H7 (cell line): ENCODE measurements around the gene RUFY4. TPM values are rescaled to one million over a fixed set of nuclear protein-coding genes. Genes with fewer than 3 reads are reported as not detected.
"Not testable (repeated sequence)": the region's sequence is repeated elsewhere in the genome, so short reads cannot be mapped to it uniquely, and the experiment has no call there.

ENCODE experiments used
- DNase-seq: peaks from one replicate; pipeline ENCODE4 v3.0.0; 2012
- H3K27me3 ChIP-seq: 2 replicates; pipeline ENCODE4 v1.6.0; 2011; ENCODE audit warnings: mild to moderate bottlenecking, low read length; ENCODE audit not compliant: control insufficient read depth, insufficient read depth
- H3K36me3 ChIP-seq: replicated peaks from 2 replicates; pipeline ENCODE4 v1.5.1; 2011; ENCODE audit warnings: low read length; ENCODE audit not compliant: control insufficient read depth, insufficient read depth
- H3K4me3 ChIP-seq: 2 replicates; pipeline ENCODE4 v1.5.1; 2011; ENCODE audit warnings: low read depth, mild to moderate bottlenecking, control low read depth, low read length, moderate library complexity; ENCODE audit not compliant: insufficient read depth
- total RNA-seq: library from RNA; depleted of rRNA; stranded (reverse); fragments of >200 nt; shearing (Covaris generic); gene quantifications from 2 replicates; pipeline ENCODE4 v1.2.3, GENCODE V29; 2014; rRNA removed

The RUFY4 gene
- total RNA-seq, 1 experiment from 2014 or later, result not detected

DNA sequence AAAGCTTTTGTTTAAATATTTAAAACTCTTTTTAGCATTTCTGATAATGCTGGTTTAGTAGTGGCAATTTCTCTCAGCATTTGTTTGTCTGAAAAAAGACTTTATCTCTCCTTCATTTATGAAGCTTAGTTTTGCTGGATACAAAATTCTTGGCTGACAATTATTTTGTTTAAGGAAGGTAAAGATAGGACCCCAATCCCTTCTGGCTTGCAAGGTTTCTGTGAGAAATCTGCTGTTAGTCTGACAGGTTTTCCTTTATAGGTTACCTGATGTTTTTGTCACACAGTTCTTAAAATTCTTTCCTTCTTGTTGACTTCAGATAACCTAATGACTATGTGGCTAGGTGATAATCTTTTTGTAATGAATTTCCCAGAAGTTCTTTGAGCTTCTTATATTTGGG, 53.2 kb downstream of the RUFY4 start:
- H3K27me3 ChIP-seq, DNase-seq, H3K4me3 ChIP-seq, H3K36me3 ChIP-seq: not testable (repeated sequence)

DNA sequence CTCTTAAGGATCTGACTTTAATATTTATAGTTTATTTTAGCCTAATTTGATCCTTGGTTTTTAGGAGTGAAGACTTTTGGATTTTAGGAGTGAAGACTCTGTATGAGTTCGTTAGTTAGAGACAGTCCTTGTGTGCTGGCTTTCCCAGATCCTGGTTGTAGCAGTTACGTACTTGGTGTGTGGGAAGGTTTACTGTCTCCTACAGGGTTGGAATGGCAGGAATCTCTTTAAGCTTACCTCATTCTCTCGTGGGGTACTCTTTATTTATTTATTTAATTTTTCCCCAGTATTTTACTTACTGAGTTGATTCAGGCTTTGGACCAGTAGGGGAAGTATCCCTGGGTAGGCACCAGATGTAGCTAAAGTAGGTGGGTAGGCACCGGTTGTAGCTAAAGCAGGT, 54.9 kb downstream of the RUFY4 start:
- no peak for DNase-seq
- Histone ChIP-seq H3K27me3 (no peaks in the 10 kb centered on the region), H3K4me3 (no peak overlapping the region), H3K36me3 (no peaks in the 10 kb centered on the region)

GRCh38 chr2:218125095-218125494, 56.0 kb downstream of the RUFY4 start:
- Histone ChIP-seq H3K4me3 (no peak overlapping the region), H3K36me3 (no peaks in the 10 kb centered on the region), H3K27me3 (no peaks in the 10 kb centered on the region)
- DNase-seq, result no peak

- Histone ChIP-seq H3K4me3 (no peak within 1 kb of the TSS), H3K36me3 (no peaks in the 10 kb centered on the region), H3K27me3 (no peaks in the 10 kb centered on the region)
- peak; percentile 22 for DNase-seq
These were observed 56.6 kb downstream of the RUFY4 start, which contains the start of gene CXCR2 for GRCh38 chr2:218125626-218126080. CXCR2 (plus strand) TSS chr2:218126028; CDS start chr2:218134802, 8,774 bp downstream.

DNA sequence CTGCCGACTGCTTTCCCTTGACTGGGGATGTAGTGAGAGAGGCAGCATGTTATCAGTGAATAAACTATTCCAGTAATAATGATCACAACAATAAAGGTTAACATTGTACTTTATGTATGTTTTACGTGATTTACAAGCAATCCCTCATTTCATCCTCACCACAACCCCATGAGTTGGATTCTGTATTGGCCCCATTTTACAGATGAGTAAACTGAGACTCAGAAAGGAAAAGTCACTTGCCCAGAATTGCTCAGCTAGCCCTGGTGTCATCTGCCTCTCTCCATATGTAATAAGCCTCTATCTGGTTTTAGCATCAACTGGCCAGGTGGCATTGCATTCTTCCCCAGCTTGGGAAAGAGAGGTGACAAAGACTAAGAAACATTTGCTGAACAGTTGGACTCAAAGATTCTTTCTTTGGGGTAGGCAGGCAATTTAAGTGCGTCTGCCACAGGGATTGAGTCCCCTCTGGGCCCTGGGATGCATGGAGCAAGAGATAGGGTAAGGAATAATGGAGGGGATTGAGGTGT, 58.9 kb downstream of the RUFY4 start:
- H3K36me3 ChIP-seq, result no peaks in the 10 kb centered on the region
- peak; percentile 1 for DNase-seq
- H3K27me3 ChIP-seq, result no peaks in the 10 kb centered on the region
- H3K4me3 ChIP-seq, result no peak overlapping the region

DNA sequence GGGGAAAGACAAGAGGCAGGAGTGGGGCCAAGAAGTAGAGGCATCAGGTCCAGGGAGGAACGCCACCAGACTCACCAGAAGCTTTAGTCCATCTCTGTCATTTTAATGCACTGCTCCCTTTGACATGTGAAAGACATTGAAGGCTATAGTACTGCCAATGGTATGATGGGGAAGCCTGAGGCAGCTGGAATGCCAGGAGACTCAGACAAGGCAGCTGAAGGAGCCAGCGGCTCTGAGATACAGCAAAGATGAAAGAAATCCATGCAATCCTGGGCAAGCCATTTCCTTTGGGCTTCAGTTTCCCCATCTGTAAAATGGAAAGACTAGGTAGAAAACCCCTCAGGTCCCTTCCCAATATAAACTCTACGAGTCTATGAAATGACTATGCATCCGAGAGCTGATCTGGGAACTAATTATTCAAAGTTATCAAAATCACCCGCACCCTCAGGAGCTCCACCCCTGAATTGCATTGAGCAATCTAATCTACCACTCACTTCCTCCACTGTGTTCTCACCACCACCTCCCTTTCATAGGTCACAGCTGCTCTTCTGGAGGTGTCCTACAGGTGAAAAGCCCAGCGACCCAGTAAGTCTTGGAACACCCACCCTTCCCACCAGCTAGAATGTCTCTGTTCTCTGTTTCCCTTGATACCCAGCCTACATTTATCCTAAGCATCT, 59.9 kb downstream of the RUFY4 start:
- no peaks in the 10 kb centered on the region for H3K36me3 ChIP-seq
- H3K27me3 ChIP-seq, result no peaks in the 10 kb centered on the region
- peak; percentile 2 for DNase-seq
- no peak overlapping the region for H3K4me3 ChIP-seq

GRCh38 chr2:218129458-218130135, 60.5 kb downstream of the RUFY4 start:
- no peaks in the 10 kb centered on the region for H3K36me3 ChIP-seq
- H3K4me3 ChIP-seq, result no peak overlapping the region
- H3K27me3 ChIP-seq, result no peaks in the 10 kb centered on the region
- peak; percentile 1 for DNase-seq

DNA sequence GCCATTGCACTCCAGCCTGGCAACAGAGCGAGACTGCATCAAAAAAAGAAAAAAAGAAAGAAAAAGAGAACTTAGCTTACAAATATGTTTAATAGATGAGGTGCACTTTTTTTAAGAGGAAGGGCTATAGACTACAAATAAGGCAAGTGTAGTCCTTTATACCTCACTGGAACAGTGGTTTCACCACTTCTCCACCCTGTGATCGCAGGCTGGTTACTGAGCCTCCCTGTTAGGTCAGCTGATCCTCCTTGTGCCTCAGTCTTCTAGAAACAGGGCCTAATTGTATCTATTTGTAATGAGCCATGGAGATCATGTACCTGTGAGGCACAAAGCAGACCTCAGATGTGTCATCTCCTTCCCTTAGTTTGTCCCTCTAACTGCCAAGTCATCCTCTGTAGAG, 61.3 kb downstream of the RUFY4 start:
- H3K36me3 ChIP-seq, result no peaks in the 10 kb centered on the region
- H3K27me3 ChIP-seq, result no peaks in the 10 kb centered on the region
- no peak overlapping the region for H3K4me3 ChIP-seq
- DNase-seq, result no peak

- peak; percentile 3 for DNase-seq
- H3K36me3 ChIP-seq, result no peaks in the 10 kb centered on the region
- no peaks in the 10 kb centered on the region for H3K27me3 ChIP-seq
- no peak overlapping the region for H3K4me3 ChIP-seq
These were observed 61.8 kb downstream of the RUFY4 start for GRCh38 chr2:218130822-218131221.

- no peaks in the 10 kb centered on the region for H3K27me3 ChIP-seq
- no peak for DNase-seq
- no peaks in the 10 kb centered on the region for H3K36me3 ChIP-seq
- no peak overlapping the region for H3K4me3 ChIP-seq
These were observed 68.5 kb downstream of the RUFY4 start for GRCh38 chr2:218137514-218137913.

DNA sequence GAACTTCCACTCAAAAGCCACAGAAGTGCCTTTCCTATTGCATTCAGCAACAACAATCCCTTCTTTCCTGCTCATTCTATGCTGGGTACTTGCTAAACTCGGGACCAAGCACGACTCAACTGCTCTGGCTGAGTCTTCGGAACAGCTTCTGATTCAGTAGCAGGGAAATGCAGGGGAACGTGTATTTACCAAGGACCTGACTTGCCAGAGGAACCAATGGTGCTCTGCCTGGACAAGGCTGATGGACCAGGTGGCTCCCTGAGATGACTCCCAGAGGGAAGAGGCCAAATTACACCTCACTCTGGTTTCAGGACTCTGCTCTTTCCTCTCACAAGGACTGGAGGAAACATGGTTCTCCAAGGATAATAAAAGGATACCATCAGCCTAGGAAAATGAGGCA, 69.0 kb downstream of the RUFY4 start:
- H3K27me3 ChIP-seq, result no peaks in the 10 kb centered on the region
- H3K36me3 ChIP-seq, result no peaks in the 10 kb centered on the region
- no peak for DNase-seq
- no peak overlapping the region for H3K4me3 ChIP-seq

Other genes starting within 250 kb of the RUFY4 start
- gene TNS1, start 66.3 kb upstream of the RUFY4 start, total RNA-seq, result 3.1 and 3.8 TPM in 2 replicates
- gene CXCR2, start 56.8 kb downstream of the RUFY4 start, total RNA-seq, result not detected in 2 replicates
- gene CXCR1, start 97.7 kb downstream of the RUFY4 start, total RNA-seq, result not detected in 2 replicates
- 146 and 167 TPM in 2 replicates for gene ARPC2, start 147.9 kb downstream of the RUFY4 start, total RNA-seq
- gene GPBAR1, start 191.8 kb downstream of the RUFY4 start, total RNA-seq, result 0.11 TPM in 1 of 2 replicates, not detected in the other
- 139 and 141 TPM in 2 replicates for gene AAMP, start 200.9 kb downstream of the RUFY4 start, total RNA-seq
- 46.5 and 61.3 TPM in 2 replicates for gene PNKD, start 201.3 kb downstream of the RUFY4 start, total RNA-seq
- gene TMBIM1, start 223.2 kb downstream of the RUFY4 start, total RNA-seq, result 34.1 and 35.6 TPM in 2 replicates